GM10266 (cell line): ENCODE measurements around the gene USE1.

ENCODE experiments used
- DNase-seq: peaks from one replicate; pipeline ENCODE4 v3.0.0; 2012; ENCODE audit errors: extremely low spot score
- CTCF ChIP-seq: IDR thresholded peaks from 2 replicates; pipeline ENCODE4 v1.5.1; 2012; ENCODE audit warnings: mild to moderate bottlenecking, low read depth; ENCODE audit not compliant: control insufficient read depth, insufficient read depth; ENCODE audit errors: missing control alignments

Gene USE1

GRCh38 chr19:17236811-17237543 is 21.8 kb downstream of the USE1 start:
- DNase-seq, result no peak
- no peak for TF ChIP-seq CTCF

GRCh38 chr19:17237747-17238706 is 22.9 kb downstream of the USE1 start:
- TF ChIP-seq CTCF, result no peak

GRCh38 chr19:17240062-17240752 is 25.1 kb downstream of the USE1 start:
- DNase-seq, result no peak
- no peak for TF ChIP-seq CTCF

More at GRCh38 chr19:17237747-17238706, 22.9 kb downstream of the USE1 start:
- no peak for DNase-seq

GRCh38 chr19:17240826-17241399 is 25.8 kb downstream of the USE1 start:
- no peak for TF ChIP-seq CTCF
- DNase-seq, result no peak

- no peak for DNase-seq
- no peak for TF ChIP-seq CTCF
Measured at GRCh38 chr19:17242431-17243208, 27.5 kb downstream of the USE1 start.

GRCh38 chr19:17243211-17243829 is 28.2 kb downstream of the USE1 start:
- DNase-seq, result no peak
- TF ChIP-seq CTCF, result no peak
